ENCODE results near the gene OSGIN1.

DNA sequence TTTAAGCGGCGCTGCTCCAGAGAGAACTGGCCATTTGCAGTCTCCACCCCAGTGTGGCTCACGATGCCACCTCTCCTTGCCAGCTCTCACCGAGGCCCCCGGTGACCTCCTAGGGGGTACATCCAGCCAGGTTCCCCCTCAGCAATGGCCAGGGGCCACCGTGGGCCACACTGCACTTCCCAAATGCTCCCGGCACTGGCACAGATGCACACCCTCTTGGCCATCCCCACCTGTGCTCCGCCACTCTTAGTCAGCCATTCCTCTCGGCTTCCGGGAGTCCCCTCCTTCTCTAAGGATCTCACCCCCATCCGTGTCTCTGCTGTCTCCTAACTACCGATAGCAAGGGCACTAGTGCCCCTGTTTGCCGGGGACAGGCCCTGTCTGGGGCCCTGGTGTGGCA, 28.4 kb upstream of the OSGIN1 start:
- TF ChIP-seq, protein P1, sequence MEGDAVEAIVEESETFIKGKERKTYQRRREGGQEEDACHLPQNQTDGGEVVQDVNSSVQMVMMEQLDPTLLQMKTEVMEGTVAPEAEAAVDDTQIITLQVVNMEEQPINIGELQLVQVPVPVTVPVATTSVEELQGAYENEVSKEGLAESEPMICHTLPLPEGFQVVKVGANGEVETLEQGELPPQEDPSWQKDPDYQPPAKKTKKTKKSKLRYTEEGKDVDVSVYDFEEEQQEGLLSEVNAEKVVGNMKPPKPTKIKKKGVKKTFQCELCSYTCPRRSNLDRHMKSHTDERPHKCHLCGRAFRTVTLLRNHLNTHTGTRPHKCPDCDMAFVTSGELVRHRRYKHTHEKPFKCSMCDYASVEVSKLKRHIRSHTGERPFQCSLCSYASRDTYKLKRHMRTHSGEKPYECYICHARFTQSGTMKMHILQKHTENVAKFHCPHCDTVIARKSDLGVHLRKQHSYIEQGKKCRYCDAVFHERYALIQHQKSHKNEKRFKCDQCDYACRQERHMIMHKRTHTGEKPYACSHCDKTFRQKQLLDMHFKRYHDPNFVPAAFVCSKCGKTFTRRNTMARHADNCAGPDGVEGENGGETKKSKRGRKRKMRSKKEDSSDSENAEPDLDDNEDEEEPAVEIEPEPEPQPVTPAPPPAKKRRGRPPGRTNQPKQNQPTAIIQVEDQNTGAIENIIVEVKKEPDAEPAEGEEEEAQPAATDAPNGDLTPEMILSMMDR (IDR thresholded peaks at IDR 0.05): no peak
- TF ChIP-seq POLR2A (IDR thresholded peaks at IDR 0.05): no peak

Measured in right lobe of liver (tissue), 4 donors.